ENCODE data around the gene DAPK1. TPM values are rescaled to one million over a fixed set of nuclear protein-coding genes. Genes with fewer than 3 reads are reported as not detected.

The DAPK1 gene
- polyA plus RNA-seq, 1 of the 3 experiments (the other 2 are of a cell fraction), result 0.61 TPM

DNA sequence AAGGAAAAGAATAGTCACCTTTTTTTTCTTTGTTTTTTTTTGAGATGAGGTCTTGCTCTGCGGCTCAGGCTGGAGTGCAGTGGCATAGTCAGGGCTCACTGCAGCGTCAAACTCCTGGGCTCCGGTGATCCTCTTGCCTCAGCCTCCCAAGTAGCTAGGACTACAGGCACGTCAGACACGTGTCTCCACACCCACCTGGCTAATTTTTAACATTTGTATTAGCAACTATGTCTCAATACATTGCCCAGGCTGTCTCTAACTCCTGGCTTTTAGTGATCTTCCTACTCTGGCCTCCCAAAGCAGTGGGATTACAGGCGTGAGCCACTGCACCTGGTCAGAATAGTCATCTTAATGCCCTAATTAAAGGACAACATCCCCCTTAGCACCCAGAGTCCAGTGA is 173.8 kb downstream of the DAPK1 start:
- Histone ChIP-seq H4K20me1 (ENCODE audit: insufficient read depth) (no peaks in the 10 kb centered on the region), H3K36me3 (replicated peaks in 1 of 2; ENCODE audit: control insufficient read depth in 1 of 2, insufficient read depth in 2 of 2, low read length in 1 of 2) (no peaks in the 10 kb centered on the region), H3K4me2 (no peak overlapping the region), H3K27ac (ENCODE audit: low read depth in 2 of 2, low read length in 1 of 2) (no peak overlapping the region), H3K9me2 (no peaks in the 10 kb centered on the region), H2AFZ (ENCODE audit: low read depth) (no peak overlapping the region), H3K9me3 (no peaks in the 10 kb centered on the region), H3K27me3 (ENCODE audit: insufficient read depth) (no peaks in the 10 kb centered on the region), H3K9ac (no peak overlapping the region), H3K79me2 (ENCODE audit: insufficient read depth) (no peaks in the 10 kb centered on the region), H3K4me1 (ENCODE audit: control insufficient read depth in 1 of 2, insufficient read depth in 2 of 2, low read depth in 1 of 2, low read length in 1 of 2) (no peaks in the 10 kb centered on the region; a peak in 1 of 4 replicates), H3F3A (replicated peaks; ENCODE audit: insufficient read depth) (no peaks in the 10 kb centered on the region), H3K4me3 (ENCODE audit: low read depth in 2 of 2, low read length in 1 of 2) (no peak overlapping the region)
- ChIA-PET CTCF (interaction anchor here (0.9 to 1.6 kb wide), 3 partner anchors 8 to 334 kb away, joined by 3 to 7 read pairs (median 3); no protein-coding TSS in a partner anchor), POLR2A (no interaction called here)
- DNase-seq, result no peak
- TF ChIP-seq RXRA (IDR thresholded peaks at IDR 0.05; ENCODE audit: borderline replicate concordance, low read depth), result no peak
- TF ChIP-seq PBX3 (IDR thresholded peaks at IDR 0.05), result no peak
- TF ChIP-seq RCOR1 (IDR thresholded peaks at IDR 0.05; ENCODE audit: low read length), result no peak
- no peak for TF ChIP-seq RAD21 (IDR thresholded peaks at IDR 0.05; ENCODE audit: low read length)
- no peak for TF ChIP-seq FOXJ3 (CRISPR knock-in tag; IDR thresholded peaks at IDR 0.05)
- TF ChIP-seq, protein P1, sequence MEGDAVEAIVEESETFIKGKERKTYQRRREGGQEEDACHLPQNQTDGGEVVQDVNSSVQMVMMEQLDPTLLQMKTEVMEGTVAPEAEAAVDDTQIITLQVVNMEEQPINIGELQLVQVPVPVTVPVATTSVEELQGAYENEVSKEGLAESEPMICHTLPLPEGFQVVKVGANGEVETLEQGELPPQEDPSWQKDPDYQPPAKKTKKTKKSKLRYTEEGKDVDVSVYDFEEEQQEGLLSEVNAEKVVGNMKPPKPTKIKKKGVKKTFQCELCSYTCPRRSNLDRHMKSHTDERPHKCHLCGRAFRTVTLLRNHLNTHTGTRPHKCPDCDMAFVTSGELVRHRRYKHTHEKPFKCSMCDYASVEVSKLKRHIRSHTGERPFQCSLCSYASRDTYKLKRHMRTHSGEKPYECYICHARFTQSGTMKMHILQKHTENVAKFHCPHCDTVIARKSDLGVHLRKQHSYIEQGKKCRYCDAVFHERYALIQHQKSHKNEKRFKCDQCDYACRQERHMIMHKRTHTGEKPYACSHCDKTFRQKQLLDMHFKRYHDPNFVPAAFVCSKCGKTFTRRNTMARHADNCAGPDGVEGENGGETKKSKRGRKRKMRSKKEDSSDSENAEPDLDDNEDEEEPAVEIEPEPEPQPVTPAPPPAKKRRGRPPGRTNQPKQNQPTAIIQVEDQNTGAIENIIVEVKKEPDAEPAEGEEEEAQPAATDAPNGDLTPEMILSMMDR (IDR thresholded peaks at IDR 0.05), result no peak
- no peak for TF ChIP-seq MXI1 (IDR thresholded peaks at IDR 0.05; ENCODE audit: low read depth, low read length)
- TF ChIP-seq FOSL2 (IDR thresholded peaks at IDR 0.05; ENCODE audit: borderline replicate concordance, low read depth), result no peak
- TF ChIP-seq USF2 (IDR thresholded peaks at IDR 0.05; ENCODE audit: borderline replicate concordance, low read depth, low read length), result no peak
- no peak for TF ChIP-seq USF1 (IDR thresholded peaks at IDR 0.05; ENCODE audit: borderline replicate concordance, low read depth)
- TF ChIP-seq RFX5 (IDR thresholded peaks at IDR 0.05; ENCODE audit: low read length), result no peak
- TF ChIP-seq TCF12 (IDR thresholded peaks at IDR 0.05), result no peak
- TF ChIP-seq JUND (IDR thresholded peaks at IDR 0.05), result no peak
- TF ChIP-seq MEF2A (IDR thresholded peaks at IDR 0.05; ENCODE audit: borderline replicate concordance, low read depth), result no peak
- no peak for TF ChIP-seq GABPA (IDR thresholded peaks at IDR 0.05; ENCODE audit: low read depth)
- TF ChIP-seq POLR2AphosphoS5 (IDR thresholded peaks at IDR 0.05; ENCODE audit: low read depth, low read length), result no peak
- 58% methylated on average over 6 of the region's 6 CpGs for WGBS (ENCODE audit: low lambda C conversion rate)

Data from SK-N-SH (cell line).